ENCODE measurements around the gene UBALD2.
A peak's percentile ranks its signal among the peaks of the same experiment; 100 is the strongest.
"Not testable (repeated sequence)": the region's sequence is repeated elsewhere in the genome, so short reads cannot be mapped to it uniquely, and the experiment has no call there.

Gene UBALD2

DNA sequence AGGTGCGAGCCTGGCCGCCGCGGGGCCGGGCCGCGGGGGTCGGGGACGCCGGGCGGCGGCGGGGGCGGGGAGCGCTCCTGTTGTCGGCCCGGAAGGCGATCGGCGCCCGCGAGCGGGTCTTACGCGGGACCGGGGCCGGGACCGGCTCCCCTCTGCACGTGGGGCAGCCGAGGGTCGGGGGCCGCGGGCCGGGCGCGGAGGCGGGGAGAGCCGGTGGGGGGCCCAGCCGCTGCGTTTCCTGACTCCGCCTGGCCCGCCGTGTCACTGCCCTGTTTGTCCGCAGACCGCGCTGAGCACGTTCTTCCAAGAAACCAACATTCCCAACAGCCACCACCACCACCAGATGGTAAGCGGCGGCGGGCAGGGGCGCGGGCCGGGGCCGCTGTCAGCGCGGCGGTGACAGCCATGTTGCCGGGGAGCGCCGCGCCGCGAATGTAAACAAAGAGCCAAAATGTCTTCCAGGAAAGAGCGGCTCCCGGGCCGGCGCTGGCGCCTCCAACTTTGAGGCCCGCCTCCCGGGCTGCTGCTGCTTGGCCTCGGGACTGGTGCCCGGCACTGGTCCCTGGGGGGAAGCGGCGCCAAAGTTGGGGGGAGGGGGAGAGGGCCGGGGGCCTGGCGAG is 586 bp downstream of the UBALD2 start:
- DNase-seq (ENCODE audit: low spot score): no peak

DNA sequence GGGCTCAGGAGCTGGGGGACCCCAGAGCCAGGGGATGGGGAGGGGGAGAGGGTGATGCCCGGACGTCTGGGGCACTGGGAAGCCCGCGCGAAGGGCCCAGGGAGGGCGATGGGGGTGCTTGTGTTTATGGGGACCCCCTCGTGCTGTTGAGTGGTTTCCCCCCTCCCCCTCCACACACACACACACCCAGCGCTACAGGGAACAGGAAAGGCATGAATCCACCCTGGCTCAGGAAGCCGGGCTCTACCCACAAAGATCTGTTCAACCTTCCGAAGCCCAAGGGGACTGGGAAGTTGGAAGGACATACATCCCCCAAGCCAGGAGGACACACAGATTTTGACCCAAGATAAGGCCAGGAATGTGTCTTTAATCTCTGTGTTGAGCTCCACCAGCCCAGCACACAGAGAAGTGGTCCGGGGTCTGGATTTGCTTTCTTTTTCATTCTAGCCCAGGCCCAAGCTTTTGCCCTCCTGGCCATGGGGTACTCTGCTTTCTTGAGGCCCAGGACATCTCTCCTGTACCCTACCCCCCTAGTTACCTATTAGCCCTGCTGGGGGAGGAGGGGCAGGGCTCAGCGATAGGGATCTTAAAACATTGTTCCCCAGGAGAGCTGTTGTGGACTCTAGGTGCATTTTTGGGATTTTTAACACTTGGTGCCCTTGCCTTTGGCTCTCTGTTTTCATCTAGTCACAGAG is 1.2 kb downstream of the UBALD2 start:
- no peak for DNase-seq (ENCODE audit: low spot score)

DNA sequence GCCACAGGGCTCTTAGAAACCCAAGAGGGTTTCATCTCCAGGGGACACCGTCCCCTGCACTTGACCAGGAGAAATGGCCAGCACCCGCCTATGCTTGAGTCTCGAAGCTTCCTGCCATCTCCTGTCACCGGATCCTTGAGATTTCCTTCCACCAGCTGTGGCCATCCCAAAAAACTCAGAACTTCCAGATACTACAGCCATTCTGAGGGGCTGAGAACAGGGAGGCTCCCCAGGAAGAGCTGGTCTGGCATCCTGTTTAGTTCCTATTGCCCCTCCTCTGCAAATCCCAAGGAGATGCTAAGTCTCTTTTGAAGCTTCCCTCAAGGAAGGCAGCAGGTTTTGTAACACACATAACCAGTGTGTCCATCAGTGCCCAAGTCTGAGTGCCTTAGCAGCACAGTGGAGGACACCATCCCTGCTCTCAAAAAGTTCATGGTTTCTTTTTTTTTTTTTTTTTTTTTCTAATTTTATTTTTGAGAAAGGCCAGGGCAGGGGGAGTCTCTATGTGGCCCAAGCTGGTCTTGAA is 2.0 kb downstream of the UBALD2 start:
- no peak for DNase-seq (ENCODE audit: low spot score)

DNA sequence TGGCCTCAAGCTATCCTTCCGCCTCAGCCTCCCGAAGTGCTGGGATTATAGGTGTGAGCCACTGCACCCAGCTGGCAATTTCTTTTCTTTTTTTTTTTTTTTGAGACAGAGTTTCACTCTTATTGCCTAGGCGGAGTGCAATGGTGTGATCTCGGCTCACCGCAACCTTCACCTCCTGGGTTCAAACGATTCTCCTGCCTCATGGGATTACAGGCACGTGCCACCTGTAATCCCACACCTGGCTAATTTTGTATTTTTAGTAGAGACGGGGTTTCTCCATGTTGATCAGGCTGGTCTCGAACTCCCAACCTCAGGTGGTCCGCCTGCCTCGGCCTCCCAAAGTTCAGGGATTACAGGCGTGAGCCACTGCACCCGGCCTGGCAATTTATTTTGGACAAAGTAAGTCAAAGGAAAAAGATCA is 2.4 kb downstream of the UBALD2 start:
- DNase-seq (ENCODE audit: low spot score): not testable (repeated sequence)

DNA sequence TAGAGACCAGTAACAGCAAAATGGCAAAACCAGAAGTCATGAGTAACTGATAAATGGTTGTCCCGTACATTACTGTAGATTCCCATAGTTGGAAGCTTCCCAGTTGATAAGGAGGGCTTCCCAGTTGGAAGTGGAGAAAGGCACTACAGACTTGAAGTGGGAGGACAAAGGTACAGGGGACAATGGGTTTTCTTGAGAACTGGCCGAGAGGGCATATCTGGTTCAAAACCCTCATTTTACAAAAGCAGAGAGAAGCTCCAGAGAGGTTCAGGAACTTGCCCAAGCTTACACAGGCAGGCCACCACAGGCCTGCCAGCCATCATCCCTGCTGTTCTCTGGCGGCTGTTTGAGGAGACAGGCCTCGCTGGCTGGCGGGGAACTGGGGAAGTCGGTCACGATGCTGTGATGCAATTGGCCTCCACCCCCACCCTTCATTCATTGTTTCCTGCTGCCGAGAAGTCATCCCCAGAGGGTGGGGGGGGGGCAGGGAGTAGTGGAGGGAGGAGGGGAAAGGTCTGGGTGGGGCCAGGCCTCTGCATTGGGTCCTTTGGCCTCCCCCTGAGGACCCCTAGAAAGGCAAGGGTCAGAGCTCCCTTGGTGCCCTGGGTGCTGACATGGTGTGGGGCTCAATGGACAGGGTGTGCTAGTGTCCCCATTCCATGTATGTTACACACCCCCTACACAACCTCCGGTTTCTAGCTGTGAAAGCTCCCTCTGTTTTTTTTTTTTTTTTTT is 3.0 kb downstream of the UBALD2 start:
- peak; percentile 86 for DNase-seq (ENCODE audit: low spot score)

DNA sequence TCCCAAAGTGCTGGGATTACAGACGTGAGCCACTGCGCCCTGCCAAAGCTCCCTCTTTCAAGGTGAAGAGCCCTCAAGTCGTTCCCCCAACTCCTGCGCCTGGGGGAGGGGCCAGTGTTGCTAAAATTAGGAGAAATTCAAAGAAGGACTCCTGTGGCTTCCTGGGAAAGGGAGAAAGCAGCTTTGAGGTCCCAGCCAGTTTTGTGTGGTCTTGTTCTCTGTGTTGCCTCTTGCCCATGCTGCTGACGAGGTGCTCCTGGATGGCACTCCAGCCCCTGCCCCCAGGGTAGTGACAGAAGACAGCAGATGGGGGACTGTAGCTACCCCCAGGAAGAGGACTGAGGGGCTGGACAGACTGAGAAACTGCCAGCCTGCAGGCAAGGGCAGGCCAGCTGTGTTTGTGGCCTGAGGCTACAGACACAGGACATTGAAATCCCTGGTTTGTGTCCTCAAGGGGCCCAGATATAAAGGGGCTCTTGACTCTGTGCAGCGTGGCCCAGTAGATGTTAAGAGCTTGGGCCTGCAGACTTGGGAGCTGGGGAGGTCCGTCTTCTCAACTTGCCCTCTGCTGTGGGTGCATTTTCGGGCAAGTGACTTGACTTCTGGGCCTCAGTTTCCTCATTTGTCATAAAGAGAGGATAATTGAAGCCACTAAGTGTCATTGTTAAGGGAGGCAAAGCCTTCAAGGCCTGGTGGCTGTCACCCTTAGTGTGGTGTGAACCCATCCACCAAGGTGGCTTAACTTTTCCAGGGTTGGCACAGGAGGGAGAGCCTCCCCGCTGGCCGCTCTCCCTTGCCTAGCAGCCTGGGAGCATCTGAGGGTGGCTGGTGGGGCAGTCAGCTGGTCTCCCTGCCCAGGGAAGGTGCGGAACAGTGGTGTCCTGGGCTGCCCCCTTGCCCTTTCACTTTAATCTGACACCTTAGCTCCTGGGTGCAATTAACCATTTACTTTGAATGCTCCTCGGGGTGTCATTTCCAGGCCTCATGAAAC is 4.1 kb downstream of the UBALD2 start:
- DNase-seq (ENCODE audit: low spot score): no peak

DNA sequence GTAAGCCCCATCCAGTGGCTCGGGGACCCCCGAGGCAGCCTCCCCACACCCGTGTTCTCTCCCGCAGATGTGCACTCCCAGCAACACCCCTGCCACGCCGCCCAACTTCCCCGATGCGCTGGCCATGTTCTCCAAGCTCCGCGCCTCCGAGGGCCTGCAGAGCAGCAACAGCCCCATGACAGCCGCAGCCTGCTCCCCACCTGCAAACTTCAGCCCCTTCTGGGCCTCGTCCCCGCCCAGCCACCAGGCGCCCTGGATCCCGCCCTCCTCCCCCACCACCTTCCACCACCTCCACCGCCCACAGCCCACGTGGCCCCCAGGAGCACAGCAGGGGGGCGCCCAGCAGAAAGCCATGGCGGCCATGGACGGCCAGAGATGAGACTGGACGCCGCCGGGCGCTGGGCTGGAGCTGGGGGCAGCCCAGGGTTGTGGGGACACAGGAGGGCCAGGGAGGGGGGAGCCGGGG is 5.0 kb downstream of the UBALD2 start:
- no peak for DNase-seq (ENCODE audit: low spot score)

DNA sequence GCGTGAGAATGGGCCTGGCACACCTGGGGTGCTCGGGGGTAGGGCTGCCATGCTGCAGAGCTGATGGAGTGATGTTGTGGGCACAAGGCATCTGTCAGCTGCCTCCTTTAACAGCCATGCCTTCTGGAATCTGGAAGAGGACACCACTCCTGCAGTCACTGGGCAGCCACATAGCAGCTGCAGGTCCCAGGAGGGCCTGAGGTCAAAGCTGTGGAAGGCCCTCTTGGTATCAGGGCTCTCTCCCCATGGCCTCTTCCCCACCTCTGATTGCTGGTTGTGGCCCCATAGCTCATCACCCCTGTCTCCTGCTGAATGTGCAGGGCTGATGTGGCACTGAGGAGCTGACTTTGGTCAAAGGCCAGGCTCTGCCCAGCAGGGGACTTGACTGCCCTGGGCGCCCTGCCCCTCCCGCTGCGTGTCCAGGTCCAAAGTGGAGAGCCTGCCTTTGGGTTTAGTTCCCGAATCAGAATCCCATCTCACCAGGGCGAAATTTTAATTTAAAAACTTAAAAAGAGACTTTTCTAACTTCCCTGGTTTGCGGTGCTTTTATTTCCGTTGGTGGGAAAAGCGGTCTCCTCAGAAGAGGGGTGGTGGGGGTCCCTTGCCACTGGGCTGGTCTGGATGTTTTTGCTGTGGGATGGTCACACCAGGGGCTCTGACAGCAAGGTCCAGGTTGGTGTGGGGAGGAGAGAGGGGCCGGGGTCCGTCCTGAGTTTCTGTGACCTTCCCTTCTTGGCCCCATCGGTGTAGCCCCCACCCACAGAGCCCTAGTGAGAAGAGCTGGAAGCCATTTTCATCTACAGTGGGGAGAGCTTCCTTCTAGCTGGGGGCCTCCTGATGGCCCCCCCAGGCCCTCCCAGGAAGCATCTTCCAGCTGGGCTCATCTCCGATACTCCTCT is 5.9 kb downstream of the UBALD2 start:
- DNase-seq (ENCODE audit: low spot score): no peak

DNA sequence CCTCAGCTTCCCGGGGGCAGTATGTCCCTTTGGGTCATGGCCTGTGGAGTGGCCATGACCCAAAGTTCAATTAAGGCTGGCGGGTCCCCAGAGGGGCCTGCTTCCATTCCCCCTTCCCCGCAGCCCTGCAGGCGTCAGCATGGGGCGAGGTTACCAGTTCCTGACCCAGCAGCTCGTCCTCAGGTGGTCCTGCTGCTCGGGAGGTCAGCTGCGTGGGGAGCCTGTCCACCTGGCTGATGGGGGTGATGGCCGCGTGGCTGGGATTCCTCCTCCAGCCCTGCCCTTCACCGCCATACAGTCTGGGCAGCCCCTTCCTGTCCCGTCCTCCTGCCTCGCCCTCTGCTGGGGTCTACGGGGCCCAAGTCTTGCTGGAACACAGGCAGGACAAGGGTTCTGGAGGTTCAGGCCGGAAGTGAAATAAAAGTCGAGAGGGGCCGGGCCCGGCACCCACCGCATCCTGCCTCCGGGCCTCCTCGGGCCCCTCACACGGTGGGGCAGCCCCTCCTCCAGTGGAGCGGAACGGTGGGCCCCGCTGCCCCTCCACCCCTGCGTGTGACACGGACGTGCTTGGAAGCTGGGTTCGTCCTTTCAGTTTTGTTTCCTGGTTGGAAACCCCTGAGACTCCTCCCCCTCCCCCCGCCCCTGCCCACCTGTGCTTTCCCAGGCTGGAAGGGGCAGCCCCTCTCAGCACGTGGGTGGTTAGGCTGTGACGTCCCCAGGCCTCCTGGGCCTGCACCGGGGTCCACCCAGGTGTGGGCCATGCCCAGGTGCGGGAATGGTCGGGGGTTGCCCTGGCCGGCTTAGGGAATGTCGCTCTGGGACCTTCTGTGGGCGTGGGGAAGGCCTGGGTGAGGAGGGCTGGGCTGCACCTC is 6.8 kb downstream of the UBALD2 start:
- DNase-seq (ENCODE audit: low spot score): no peak

DNA sequence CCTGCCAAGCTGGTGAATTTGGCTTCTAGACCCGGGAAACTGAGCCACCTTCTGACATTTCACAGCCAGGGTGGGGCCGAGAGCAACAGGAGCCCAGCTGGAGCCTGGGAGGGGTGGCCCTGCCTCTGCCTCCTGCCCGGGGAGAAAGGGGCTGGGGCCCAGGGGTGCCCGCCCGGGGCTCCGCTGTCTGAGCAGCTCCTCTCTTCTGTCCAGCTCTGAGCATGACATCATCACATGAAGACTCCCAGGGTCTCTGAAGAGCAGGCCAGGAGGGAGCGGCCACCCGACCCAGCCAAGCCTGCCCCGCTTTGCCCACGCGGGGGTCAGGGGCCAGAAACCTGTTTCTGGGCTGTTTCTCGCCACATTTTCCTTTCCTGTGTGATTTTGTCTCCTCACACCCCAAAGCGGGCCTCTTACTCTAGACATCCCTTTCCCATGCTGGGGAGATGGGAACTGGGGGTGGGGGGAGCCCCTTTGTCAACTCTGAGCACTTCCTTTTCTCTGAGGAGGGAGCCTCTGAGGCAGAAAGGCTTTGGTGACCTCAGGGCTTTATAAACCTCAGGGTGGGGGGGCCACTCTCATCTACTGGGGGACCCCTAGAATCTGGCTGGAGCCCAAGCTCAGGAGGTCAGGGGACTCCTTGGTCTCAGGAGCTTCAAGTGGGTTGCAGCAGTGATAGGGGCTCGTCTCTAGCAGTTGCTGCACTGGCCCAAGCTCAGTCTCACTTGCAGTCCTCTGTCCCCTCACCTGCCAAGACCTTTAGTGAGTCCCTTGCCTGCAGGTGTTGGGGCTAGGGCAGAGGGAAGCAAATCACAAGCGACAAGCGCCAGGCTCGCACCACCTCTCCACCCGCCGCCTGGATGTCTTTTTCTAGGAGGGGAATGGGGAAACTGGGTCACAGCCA is 7.6 kb downstream of the UBALD2 start:
- no peak for DNase-seq (ENCODE audit: low spot score)

DNA sequence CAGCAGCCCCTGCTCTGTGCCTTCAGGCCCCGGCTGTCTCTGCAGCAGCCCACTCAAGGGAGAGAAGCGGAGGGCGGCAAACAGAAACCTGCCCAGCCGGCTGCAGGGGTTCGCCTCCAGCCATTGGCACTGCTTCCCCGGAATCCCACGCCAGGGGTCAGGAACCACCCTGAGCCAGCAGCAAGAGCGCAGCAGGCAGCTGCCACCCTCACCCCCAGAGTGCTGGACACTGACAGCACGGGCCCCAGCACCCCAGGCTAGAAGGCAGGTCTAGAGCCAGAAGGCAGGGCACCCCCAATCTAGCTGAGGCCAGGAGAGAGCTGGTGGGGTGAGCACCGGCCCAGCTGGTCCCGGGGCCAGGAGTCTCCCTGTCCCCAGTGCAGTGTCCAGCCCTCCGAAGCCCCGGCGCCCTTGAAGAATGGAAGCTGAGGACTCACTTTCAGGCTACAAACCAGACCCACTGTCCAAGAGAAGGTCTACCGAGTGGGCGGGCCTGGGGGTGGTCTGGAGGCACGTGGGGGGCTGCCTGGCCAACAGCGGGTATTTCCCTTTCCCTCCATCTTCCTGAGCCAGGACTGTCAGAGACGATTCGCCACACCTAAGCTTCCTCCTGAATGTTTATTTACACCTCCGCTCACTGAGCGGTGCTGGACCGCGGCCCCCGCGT is 8.4 kb downstream of the UBALD2 start:
- no peak for DNase-seq (ENCODE audit: low spot score)

DNA sequence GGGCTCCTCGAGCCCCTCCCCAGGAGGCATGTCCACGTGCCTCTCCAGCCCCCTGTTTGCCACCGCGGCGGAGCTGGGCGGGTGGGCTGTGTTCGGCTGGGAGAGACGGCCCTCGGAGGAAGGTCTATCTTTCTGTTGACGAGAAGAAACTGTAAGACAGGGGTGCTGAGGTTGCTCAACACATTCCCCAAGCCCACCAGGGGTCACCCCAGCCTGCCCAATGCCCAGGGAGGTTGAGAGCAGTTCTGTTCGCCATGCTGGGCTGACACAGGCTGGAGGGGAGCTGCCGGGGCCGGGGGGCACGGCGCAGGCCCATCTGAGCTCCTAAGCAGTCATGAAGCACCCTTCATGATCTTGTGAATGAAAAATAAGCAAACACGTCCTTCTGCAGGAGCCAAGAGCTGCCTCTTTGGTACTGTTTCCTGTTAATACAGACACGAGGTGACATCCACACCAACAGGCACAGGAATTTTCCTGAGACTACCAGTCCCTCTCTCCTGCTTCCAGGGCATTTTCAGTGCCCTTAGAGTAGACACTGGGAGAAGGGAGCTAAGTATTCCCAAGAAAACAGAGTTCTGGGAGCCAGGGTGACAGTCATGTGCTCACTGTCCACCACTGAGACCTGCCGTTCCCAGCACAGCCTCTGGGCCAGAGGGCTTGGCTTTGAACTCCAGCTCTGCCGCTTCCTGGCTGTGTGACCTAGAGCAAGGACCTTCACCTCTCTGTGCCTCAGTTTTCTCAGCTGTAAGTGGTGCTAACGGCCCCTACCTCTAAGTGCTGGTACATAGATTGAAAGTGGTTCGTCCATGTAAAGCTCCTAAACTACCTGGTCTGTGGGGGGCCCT is 9.2 kb downstream of the UBALD2 start:
- no peak for DNase-seq (ENCODE audit: low spot score)

DNA sequence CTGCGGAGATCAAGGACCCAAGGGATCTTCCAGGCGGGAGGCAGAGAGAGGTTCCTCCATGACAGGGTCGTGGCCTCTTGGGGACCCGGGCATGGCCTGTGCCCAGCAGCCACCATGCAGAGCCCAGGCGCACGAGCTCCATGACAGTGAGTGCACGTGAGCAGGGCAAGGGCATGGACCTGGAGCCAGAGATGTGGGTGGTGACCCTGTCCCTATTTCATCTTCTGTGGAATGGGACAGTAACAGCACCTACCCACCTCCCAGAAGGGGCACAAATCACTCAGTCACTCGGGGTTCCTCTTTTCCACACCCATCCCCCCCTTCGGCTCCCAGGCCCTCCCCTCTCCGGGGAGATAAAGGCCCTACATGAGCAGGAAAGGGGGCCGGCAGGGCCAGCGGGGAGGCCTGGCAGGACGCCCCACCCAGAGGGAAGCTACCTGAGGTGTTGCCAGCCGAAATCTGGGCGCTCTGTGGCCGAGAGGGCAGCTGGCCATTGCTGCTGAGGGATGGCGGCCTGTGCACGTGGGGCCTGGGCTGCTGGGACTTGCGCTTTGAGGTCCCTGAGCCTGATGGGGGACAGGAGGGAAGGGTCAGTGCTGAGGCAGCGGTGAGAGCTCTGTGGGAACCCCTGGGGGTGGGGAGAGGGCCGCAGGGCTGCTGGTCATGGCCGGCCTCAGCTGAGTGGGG is 10.4 kb downstream of the UBALD2 start:
- no peak for DNase-seq (ENCODE audit: low spot score)

DNA sequence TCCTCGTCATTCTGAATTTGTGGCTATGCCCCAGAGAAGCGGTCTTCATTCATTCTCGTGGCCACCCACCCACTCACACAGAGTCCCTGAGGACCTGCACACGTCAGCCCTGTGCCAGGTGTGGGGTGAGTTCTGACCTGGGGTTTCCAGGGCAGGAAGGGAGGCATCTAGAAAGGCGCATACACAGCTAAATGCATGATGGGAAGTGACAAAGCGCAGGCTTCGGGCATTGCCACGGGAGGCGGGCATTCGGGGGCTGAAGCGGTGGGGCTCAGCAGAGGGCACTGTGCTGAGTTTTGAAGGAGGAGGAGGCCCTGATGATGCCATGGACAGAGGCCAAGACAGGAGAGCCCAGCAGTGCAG is 10.9 kb downstream of the UBALD2 start:
- DNase-seq (ENCODE audit: low spot score): no peak

DNA sequence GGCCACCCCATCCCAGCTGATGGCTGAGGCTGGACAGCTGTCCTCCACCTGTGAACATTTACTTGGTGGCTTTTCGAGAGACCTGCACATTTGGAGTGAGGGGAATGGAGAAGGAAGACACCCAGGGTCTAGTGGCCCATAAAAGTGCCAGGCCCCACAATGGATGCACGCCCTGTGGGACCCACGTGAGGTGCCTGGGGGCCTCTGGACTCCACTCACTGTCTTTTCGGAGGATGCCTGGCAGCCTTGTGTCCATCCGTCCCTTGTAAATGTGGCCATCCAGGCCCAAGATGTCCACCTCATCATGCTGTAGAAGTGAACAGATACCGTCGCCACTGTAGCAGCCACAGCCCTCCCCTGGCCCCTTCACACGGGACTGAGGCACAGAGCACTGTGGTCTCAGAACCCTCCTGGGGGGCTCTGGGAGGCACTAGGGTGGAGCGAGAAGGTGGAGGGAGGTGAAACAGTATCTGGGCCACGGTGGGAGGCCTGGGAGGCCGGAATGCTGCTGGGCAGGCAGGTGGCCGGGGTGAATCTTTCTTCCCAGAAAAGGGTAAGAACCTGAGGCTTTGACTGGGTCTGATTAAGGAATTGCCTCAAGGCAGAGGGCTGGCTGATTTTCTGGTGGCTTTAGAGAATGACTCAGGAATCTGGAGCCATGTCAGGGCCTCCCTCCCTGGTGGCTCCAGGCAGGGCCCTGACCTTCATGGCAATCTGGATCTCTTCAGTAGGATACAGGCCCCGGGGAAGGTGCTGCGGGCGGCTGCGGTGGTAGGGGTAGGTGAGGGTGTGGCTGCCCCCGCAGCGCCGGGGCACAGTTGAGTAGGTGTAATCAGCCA is 11.5 kb downstream of the UBALD2 start:
- DNase-seq (ENCODE audit: low spot score): no peak

Data from globus pallidus (tissue), 1 donor.